MM.1S (cell line): ENCODE results near the gene RUNX2.

ENCODE experiments used
- EZH2phosphoT487 ChIP-seq: fragments of 300-600 bp; sonication (generic); IDR thresholded peaks from 2 replicates; pipeline ENCODE4 v1.6.1; 2018; ENCODE audit warnings: antibody characterized with exemption, low read length
- TF ChIP-seq, protein P1 (sequence below): fragments of 300-600 bp; sonication (generic); IDR thresholded peaks from 2 replicates; pipeline ENCODE4 v1.5.1; 2016; ENCODE audit warnings: antibody characterized with exemption, low read length, mixed read lengths

DNA sequence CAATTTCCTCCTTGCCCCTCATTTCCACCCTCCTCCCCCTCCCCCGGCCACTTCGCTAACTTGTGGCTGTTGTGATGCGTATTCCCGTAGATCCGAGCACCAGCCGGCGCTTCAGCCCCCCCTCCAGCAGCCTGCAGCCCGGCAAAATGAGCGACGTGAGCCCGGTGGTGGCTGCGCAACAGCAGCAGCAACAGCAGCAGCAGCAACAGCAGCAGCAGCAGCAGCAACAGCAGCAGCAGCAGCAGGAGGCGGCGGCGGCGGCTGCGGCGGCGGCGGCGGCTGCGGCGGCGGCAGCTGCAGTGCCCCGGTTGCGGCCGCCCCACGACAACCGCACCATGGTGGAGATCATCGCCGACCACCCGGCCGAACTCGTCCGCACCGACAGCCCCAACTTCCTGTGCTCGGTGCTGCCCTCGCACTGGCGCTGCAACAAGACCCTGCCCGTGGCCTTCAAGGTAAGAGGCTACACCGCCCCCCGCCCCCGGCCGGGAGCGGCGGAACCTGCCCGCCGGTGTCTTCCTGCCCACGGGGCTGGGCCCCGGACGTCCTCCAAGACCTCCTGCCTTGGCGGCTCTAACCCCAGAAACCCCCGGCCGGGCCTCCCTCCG, 94.5 kb downstream of the RUNX2 start:
- TF ChIP-seq, protein P1, sequence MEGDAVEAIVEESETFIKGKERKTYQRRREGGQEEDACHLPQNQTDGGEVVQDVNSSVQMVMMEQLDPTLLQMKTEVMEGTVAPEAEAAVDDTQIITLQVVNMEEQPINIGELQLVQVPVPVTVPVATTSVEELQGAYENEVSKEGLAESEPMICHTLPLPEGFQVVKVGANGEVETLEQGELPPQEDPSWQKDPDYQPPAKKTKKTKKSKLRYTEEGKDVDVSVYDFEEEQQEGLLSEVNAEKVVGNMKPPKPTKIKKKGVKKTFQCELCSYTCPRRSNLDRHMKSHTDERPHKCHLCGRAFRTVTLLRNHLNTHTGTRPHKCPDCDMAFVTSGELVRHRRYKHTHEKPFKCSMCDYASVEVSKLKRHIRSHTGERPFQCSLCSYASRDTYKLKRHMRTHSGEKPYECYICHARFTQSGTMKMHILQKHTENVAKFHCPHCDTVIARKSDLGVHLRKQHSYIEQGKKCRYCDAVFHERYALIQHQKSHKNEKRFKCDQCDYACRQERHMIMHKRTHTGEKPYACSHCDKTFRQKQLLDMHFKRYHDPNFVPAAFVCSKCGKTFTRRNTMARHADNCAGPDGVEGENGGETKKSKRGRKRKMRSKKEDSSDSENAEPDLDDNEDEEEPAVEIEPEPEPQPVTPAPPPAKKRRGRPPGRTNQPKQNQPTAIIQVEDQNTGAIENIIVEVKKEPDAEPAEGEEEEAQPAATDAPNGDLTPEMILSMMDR, result no peak
- TF ChIP-seq EZH2phosphoT487, result no peak
